Left forelimb (tissue), 1 donor: ENCODE measurements around the gene CCDC178.

Experiments used
- DNase-seq: peaks from one replicate; pipeline ENCODE4 v3.0.0-alpha.2; 2018; ENCODE audit warnings: low spot score

CCDC178 gene

GRCh38 chr18:32918692-32919250, 521.8 kb downstream of the CCDC178 start:
- no peak for DNase-seq

DNA sequence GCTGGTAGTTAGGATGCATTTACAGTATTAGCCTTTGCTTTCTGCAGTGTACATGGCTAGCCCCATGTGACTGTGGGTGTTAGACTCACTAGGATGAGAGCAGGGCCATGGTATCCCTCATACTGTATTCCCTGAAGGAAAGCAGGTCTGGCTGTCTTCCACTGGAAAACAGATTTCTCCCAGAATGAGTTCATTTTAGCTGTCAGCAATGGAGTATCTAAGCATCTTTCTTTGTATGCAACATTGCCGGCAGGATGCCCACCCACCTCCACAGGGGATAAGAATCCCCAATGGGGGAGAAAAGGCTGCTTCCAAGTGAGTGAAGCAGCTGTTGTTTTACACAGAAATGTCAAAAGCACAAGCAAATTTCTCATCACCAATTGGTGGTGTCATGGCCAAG, 525.0 kb downstream of the CCDC178 start:
- DNase-seq = no peak

GRCh38 chr18:32911660-32912284, 528.7 kb downstream of the CCDC178 start:
- DNase-seq = no peak

DNA sequence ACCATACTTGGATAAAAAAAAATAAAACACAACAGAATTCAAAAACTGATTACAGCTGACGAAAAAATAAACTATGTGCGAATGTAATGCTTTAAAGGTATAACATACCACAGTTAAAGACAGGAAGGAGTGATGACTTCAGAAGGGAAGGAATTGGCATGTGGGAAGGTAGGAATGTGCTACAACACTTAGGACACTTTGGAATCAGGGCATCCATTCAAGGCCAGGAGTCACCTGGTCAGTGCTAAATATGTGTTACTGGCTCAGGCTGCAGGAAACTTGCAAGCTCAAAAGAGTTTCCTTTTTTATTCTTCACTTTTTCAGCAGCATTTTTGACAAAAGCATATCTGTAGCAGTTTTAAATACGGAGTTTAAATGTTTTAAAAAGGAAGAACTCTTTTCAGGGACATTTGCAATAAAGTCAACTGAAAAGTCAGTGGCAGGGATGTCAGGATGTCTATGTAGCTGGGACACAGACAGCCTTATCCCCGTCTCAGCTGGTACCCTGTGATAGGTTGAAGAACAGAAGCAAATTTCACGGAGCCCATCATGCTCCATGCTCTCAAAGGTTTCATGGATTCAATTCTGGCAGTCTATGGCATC, 529.7 kb downstream of the CCDC178 start:
- no peak for DNase-seq

- DNase-seq = no peak
Observed at GRCh38 chr18:32909798-32910561, 530.5 kb downstream of the CCDC178 start.

DNA sequence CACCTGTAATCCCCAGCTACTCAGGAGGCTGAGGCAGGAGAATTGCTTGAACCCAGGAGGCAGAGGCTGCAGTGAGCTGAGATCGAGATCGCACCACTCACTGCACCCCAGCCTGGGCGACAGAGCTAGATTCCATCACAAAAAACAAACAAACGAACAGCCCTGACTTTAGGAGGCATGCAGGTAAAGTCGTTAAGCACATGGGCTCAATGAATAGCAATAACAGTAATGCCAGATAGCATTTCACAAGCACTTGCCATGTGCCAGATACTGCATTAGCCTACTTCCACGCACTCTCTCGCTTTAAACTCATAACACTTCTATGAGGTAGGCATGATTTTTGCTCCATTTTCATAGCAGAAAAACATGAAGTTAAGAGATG, 532.1 kb downstream of the CCDC178 start:
- DNase-seq = no peak

GRCh38 chr18:32907648-32908423, 532.7 kb downstream of the CCDC178 start:
- DNase-seq = no peak

DNA sequence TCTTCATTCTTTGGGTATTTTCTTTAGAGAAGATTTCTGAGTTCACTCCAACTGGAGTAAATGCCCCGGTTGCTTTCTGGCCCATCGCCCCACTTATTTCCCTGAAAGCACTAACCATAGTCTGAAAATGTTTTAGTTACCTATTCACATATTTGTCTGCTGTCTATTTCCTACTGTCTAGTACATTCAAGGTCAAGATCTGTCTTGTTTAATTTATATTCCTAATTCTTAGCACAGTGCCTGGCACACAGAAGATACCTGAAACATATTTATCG, 533.3 kb downstream of the CCDC178 start:
- no peak for DNase-seq

DNA sequence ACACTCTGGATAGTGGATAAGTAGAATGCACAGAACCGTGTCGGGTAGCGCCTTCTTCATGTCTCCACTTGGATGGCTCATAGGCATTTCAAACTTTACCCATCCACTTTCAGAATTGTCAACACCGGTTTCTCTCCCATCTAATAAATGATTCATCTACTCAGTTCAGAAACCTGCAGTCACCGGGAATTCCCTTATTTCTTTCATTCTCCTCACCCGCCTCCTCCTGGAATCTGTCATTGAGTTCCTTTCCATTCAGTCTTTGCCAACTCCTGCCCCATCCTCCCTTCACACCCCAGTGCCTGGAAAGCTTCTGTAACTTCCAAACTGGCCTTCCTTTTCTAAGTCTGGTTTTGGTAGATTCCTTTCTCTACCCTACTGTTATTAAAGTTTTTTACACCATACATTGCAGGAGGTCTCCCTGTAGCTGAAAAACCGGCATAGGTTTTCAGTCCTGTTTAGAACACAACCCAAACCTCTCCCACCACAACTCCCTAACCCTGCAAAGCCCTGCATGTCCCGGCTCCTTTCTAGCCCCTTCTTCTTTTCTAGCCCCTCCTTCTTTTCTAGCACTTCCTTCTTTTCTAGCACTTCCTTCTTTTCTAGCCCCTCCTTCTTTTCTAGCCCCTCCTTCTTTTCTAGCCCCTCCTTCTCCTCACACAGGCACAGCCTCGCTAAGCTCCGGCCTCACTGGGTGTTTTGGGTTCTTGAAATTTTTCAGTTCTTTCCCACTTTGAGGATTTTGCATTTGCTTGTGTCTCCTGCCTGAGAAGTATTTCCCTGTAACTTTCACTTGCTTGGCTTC, 533.8 kb downstream of the CCDC178 start:
- DNase-seq = no peak

GRCh38 chr18:32905651-32906050, 534.9 kb downstream of the CCDC178 start:
- DNase-seq = no peak

- no peak for DNase-seq
Observed at GRCh38 chr18:32902568-32903330, 537.8 kb downstream of the CCDC178 start.

DNA sequence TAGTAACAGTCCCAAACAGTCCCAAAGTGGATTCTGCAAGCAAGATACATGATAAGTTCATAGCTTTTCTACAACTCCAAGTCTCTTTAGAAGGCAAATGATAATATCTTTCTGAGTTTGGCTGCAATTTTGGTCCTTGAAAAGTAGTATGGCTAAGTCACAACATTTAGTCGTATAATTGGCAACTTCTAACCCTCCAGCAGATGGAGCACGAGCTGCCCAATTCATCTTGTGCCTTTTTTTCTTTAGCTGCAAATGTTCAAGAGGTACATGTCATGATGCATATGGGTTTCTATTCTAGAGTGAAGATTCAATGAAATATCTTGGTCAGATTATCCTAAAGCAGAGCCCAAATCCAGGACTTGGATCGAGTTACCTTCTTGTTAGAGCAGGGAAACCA, 540.7 kb downstream of the CCDC178 start:
- no peak for DNase-seq

DNA sequence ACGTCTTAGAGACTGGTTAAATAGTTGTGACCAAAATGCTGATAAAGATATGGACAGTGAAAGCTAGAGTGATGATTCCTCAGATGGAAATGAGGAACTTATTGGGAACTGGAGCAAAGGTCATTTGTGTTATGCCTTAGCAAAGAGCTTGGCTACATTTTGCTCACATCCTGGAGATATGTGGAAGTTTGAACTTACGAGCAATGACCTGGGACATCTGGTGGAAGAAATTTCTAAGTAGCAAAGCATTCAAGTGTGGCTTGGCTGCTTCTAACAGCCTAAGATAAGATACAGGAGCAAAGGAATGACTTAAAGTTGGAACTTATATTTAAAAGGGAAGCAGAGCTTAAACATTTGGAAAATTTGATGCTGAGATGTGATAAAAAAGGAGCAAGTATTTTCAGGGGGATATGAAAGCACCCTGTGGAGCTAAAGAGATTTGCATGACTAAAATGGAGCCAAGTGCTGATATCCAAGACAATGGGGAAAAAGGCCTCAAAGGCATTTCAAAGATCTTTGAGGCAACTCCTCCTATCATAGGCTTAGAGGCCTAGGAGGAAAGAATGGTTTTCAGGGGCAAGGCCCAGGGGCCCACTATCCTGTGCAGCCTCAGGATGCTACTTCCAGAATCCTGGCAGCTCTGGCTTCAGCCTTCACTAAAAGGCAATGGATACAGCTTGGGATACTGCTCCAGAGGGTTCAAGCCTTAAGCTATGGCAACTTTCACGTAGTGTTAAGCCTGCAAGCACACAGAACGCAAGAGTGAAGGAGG, 543.6 kb downstream of the CCDC178 start:
- DNase-seq = no peak

DNA sequence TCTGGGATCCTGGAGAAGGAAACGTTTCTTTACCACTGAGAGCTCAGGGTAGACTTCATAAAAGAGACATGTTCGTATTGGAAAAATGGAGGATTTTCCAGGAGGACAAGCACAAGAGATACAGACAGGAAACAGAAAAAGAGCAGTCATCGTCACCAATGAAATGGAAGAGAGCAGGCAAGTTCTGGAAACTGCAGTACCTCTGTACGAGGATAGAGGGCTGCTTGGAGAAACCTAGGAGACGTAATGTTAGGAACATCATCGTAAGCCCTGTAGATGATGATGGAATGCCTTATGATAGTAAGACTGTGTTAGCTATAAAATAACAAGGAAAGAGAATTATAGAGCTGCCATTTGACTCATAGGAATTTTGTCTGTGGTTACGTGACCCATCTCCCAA, 546.6 kb downstream of the CCDC178 start:
- DNase-seq = no peak

DNA sequence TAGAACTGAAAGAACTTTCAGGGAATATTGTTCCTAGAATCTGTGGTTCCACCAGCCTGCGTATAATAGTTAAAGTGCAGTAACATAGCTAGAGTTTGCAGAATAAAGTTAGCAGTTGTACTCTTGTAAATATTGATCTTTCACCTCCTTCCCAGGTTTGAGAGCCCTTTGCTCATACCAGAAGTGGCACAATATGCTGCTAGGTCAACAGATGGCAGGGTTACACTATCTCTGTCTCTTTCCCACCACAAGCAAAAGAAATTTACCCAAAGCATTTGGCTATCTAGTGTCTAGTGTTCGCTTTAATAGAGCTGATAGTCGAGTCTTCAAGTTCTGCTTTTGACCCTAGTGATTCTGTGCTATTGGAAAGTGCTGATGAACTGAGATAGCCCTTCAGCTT, 548.7 kb downstream of the CCDC178 start:
- no peak for DNase-seq

DNA sequence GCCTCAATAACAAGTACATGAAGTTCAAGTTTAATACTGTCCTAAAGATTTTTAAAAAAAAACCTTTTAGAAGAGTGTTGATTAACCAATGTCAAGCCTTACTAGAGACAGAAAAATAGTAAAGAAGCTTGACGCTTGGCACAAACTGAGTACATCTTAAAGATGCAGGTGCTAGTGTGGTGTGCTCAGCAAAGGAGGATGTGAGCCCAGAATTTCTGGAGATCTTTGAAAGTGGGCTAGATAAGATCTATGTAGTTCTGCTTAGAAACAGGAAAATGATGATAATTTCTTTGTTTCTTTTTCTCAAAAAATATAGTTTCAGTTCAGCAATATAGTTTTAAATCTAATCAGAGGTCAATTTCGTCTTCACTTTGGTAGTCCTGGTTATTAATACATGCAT, 549.4 kb downstream of the CCDC178 start:
- no peak for DNase-seq

- DNase-seq = no peak
Observed at GRCh38 chr18:32889615-32890593, 550.6 kb downstream of the CCDC178 start.

- DNase-seq = no peak
Observed at GRCh38 chr18:32888306-32888705, 552.2 kb downstream of the CCDC178 start.
